ENCODE results near the gene VPS51.

DNA sequence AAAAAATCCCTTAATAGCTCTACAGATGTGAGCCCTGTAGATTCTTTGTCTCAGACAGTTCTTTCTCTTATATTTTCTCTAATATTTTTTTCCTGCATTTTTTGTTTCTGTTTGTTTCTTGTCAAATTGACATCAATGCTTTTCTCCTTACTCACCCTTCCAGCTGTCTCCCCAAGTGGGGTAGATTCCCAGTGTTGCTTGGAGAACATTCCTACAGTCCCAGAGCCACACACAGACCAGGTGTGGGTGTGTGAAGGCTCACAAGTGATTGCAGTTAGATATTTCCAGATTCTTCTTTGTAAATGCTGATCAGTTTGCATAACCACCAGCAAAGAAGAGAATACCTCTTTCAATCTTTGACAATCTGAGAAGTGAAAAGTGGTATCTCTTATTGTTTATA, 7.5 kb downstream of the VPS51 start:
- TF ChIP-seq, protein P1, sequence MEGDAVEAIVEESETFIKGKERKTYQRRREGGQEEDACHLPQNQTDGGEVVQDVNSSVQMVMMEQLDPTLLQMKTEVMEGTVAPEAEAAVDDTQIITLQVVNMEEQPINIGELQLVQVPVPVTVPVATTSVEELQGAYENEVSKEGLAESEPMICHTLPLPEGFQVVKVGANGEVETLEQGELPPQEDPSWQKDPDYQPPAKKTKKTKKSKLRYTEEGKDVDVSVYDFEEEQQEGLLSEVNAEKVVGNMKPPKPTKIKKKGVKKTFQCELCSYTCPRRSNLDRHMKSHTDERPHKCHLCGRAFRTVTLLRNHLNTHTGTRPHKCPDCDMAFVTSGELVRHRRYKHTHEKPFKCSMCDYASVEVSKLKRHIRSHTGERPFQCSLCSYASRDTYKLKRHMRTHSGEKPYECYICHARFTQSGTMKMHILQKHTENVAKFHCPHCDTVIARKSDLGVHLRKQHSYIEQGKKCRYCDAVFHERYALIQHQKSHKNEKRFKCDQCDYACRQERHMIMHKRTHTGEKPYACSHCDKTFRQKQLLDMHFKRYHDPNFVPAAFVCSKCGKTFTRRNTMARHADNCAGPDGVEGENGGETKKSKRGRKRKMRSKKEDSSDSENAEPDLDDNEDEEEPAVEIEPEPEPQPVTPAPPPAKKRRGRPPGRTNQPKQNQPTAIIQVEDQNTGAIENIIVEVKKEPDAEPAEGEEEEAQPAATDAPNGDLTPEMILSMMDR (IDR thresholded peaks at IDR 0.05): no peak
- TF ChIP-seq POLR2A (IDR thresholded peaks at IDR 0.05): no peak
